GM21717 (cell line): ENCODE data around the gene IGF2BP1.
"Not testable (repeated sequence)": the region's sequence is repeated elsewhere in the genome, so short reads cannot be mapped to it uniquely, and the experiment has no call there.

Experiments used
- ATAC-seq: cut with Tn5 transposase; IDR thresholded peaks from one replicate; pipeline ENCODE4 v1.9.1; 2021; ENCODE audit warnings: mild to moderate bottlenecking, moderate library complexity; ENCODE audit not compliant: unreplicated experiment

The IGF2BP1 gene

DNA sequence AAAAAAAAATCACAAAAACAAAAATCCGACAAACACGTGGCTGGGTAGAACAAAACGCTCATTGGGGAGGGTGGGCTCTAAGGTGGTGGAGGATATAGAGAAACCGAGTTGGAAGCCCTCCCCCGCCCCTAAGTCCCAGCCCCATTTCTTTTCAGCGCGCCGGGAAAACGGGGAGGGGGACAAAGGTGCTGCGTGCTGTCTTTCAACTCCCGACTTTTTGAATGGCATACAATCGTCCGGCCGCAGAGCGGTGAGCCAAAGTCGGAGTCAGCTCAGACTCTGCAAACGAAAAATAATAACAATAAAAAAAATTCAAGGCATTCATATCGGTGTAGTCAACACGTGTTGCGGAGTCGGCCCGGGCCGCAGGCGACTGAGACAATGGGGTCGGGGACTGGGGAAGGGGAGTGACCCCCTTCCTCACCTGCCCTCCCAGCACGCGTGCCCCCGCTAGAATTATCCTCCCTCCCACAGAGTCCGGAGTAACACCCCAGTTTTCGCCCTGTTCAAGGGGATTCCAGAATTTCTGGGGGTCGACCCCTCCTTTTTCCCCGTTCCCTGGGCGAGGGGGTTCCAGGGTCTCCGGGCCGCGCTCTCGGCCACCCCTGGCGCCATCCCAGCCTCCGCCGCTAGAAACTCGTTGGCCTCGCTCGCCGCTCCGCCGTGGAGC is 1.7 kb upstream of the IGF2BP1 start:
- ATAC-seq = no peak

DNA sequence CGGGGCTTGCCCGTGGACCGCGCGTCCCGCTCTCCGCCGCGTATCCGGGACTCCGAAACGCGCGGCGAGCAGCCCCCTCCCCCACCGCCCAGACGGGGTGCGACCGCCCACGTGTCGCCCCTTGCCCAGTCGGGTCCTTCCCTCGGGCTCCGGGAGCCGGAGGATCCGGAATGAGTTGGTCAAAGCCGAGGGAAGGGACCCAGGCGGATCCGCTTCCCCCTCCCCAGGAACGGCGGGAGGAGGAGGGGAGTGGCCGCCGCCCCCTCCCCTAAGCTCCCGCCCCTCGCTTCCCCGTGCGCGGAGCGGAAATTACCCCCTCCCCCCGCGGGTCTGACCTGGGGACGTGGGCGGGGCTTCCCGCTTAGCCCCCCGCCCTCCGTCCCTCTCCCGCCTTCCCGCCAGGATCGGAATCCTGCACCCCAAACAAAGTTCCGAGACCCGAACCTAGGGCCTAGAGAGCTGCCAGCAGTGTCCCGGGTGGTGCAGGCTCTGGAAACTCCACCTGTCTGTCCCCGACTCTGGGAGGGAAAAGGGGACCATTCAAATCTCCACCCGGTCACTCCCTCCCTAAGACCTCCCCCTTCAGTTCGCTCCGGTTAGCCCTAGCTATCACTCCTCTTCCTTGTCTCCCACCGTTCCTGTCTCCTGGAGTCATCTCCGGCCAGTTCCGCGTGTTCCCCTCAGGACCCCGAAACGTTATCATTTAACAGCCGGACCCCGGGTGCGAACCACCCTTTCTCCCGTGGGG is 1.0 kb upstream of the IGF2BP1 start:
- no peak for ATAC-seq

GRCh38 chr17:48996722-48997102 is 473 bp upstream of the IGF2BP1 start:
- no peak for ATAC-seq

- ATAC-seq = no peak
These were observed 822 bp downstream of the IGF2BP1 start for GRCh38 chr17:48997827-48998586.

DNA sequence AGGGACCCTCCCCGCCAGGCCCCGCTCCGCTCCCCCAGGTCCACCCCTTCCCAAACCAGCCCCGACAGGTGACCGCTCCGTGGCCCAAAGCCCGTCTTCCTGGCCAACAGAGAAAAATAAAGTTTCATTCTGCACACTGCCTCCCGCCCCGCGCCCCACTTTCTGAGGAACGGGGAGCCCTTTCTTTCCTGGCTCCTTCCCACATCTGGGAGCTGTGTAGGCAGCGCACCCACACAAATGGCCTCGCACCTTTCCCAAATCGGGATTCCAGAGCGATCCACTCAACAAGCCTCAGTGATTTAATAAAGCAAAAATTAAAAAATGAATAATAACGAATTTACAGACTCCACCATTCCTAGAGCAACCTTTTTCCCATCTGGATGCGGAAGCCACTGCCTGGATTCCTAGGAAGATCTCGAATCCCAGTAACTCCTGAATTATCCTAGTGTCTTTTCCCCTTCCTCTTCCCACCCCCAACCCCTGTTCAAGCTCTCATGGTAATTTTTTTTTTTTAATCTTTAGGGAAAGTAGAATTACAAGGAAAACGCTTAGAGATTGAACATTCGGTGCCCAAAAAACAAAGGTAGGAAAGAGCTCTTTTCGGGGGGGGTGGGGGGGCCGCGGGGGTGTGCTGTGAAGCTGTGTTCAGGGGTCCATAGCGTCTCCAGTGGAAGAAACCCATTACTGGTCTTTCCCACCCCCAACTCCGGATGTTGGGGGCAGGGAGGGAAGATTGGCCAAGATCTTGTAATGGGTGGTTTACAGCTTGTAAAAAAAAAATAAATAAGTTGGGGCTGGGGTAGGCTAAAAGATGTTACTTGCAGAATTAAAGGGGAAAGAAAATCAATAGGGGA is 1.6 kb downstream of the IGF2BP1 start:
- no peak for ATAC-seq

DNA sequence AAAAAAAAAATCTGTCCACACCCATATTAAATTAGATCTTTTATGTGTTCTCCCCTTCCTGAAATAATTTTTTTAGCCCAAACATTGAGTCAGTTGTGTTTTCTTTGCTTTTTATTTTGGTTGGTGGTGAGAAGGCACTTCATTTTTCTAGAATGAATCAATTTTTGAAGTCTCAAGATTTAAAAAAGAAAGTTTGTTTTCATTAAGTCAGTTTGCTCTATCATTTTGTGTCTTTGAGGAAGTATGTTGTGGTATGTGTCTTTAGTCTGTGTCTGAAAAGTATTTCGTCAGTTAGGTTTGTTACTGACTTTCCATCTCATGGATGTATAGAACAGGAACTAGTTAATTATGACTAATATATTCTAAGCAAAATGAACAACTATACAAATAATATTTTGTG is 3.8 kb downstream of the IGF2BP1 start:
- no peak for ATAC-seq

GRCh38 chr17:49001671-49002070 is 4.5 kb downstream of the IGF2BP1 start:
- ATAC-seq = no peak

- ATAC-seq = no peak
These were observed 5.1 kb downstream of the IGF2BP1 start for GRCh38 chr17:49002331-49002730.

DNA sequence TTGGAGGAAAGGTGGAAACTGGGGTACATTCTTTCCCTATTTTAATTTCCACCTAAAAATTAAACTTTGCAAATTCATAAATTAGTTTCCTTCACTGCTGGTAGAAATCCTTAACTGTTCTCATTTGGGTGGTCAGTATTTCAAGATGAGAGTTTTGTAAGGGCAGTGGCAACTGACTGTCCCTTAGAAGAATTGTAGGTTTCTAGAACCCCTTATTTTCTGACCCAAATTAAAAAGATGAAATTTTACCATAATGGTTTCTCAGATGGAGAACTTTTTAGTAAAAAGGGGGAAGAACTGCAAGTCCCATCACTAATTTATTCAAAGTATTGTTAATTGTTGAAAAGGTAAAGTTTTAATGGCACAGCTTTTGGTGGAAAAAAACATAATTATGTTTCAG is 5.6 kb downstream of the IGF2BP1 start:
- no peak for ATAC-seq

- no peak for ATAC-seq
These were observed 6.6 kb downstream of the IGF2BP1 start for GRCh38 chr17:49003557-49004511.

GRCh38 chr17:49005140-49005539 is 8.0 kb downstream of the IGF2BP1 start:
- ATAC-seq = no peak

DNA sequence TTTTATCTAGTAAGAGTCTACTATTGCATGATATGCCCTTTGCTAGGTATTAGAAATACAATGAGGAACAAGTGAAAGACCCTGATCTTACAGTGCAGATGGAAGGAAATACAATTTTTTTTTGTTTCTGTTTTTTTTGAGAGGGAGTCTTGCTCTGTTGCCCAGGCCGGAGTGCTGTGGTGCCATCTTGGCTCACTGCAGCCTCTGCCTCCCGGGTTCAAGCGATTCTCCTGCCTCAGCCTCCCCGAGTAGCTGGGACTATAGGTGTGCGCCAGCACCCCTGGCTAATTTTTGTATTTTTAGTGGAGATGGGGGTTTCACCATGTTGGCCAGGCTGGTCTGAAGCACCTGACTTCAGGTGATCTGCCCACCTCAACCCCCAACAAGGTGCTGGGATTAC is 11.7 kb downstream of the IGF2BP1 start:
- not testable (repeated sequence) for ATAC-seq

DNA sequence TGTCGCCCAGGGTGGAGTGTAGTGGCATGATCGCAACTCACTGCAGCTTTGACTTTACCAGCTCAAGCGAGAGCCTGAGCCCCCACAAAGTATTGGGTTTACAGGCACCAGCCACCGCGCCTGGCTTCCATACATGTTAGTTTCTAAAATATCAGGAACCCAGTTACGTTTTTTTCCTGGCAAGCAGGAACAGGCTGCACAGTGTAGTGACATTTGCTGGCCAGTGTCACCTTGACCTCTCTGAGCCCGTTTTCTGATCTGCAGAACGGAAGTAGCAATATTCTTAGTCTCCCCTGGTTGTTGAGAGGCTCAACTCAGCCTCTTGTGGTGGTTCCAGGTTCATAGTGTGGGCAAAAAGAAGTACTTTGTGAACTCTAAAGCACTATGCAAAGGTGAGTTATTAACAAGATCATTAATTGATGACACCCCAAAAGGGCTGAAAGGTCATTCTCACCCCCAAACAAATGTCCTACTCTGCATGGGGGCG is 15.6 kb downstream of the IGF2BP1 start:
- no peak for ATAC-seq

GRCh38 chr17:49013311-49014213 is 16.4 kb downstream of the IGF2BP1 start:
- no peak for ATAC-seq

GRCh38 chr17:49015179-49015923 is 18.2 kb downstream of the IGF2BP1 start:
- no peak for ATAC-seq

GRCh38 chr17:49015924-49016774 is 19.0 kb downstream of the IGF2BP1 start:
- no peak for ATAC-seq
